ENCODE results near the gene UBE3C. TPM values are rescaled to one million over a fixed set of nuclear protein-coding genes. Genes with fewer than 3 reads are reported as not detected.

Gene UBE3C
- total RNA-seq, 1 donor from 2014 or later, result 65.3 TPM

DNA sequence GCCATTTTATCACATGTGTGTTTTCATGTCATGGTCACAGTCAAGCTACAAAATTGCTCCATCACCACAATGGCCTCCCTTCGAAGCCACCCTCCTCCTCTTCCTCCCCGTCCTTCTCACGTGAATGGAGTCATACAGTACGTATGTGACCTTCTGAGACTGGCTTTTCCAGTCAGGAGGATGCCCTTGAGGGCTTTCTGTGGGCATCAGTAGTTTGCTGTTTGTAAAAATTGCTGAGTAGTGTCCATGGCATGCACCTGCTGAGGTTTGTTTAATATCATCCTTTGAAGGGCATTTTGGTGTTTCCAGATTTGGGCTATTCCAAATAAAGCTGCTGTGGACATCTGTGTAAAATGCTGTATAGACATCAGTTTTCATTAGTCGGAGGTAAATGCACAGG, 5.9 kb upstream of the UBE3C start:
- no peak for DNase-seq
- Mint-ChIP-seq H3K36me3 (ENCODE audit: low read depth) (no peaks in the 10 kb centered on the region), H3K4me3 (no peak overlapping the region), H3K4me1 (peaks cover 3% of the 10 kb centered on the region), H3K9me3 (no peaks in the 10 kb centered on the region), H3K27me3 (peaks cover 19% of the 10 kb centered on the region), H3K27ac (no peak overlapping the region)
- no peak for ATAC-seq (ENCODE audit: low read depth)
- ChIA-PET CTCF (no interaction called here), POLR2A (no interaction called here)
- intact Hi-C loops (cut with micrococcal nuclease), result no loop called here
- TF ChIP-seq, protein P1, sequence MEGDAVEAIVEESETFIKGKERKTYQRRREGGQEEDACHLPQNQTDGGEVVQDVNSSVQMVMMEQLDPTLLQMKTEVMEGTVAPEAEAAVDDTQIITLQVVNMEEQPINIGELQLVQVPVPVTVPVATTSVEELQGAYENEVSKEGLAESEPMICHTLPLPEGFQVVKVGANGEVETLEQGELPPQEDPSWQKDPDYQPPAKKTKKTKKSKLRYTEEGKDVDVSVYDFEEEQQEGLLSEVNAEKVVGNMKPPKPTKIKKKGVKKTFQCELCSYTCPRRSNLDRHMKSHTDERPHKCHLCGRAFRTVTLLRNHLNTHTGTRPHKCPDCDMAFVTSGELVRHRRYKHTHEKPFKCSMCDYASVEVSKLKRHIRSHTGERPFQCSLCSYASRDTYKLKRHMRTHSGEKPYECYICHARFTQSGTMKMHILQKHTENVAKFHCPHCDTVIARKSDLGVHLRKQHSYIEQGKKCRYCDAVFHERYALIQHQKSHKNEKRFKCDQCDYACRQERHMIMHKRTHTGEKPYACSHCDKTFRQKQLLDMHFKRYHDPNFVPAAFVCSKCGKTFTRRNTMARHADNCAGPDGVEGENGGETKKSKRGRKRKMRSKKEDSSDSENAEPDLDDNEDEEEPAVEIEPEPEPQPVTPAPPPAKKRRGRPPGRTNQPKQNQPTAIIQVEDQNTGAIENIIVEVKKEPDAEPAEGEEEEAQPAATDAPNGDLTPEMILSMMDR (IDR thresholded peaks at IDR 0.05), result no peak

- Mint-ChIP-seq H3K9me3 (no peaks in the 10 kb centered on the region), H3K4me1 (peaks cover 3% of the 10 kb centered on the region), H3K27me3 (peaks cover 19% of the 10 kb centered on the region), H3K27ac (no peak overlapping the region), H3K4me3 (no peak overlapping the region), H3K36me3 (ENCODE audit: low read depth) (no peaks in the 10 kb centered on the region)
- POLR2A ChIA-PET, result no interaction called here
- DNase-seq, result no peak
- CTCF ChIA-PET, result no interaction called here
- intact Hi-C loops (cut with micrococcal nuclease), result no loop called here
- TF ChIP-seq, protein P1 (IDR thresholded peaks at IDR 0.05), result no peak
- no peak for ATAC-seq (ENCODE audit: low read depth)
These were observed 5.4 kb upstream of the UBE3C start for GRCh38 chr7:157133304-157133703.

DNA sequence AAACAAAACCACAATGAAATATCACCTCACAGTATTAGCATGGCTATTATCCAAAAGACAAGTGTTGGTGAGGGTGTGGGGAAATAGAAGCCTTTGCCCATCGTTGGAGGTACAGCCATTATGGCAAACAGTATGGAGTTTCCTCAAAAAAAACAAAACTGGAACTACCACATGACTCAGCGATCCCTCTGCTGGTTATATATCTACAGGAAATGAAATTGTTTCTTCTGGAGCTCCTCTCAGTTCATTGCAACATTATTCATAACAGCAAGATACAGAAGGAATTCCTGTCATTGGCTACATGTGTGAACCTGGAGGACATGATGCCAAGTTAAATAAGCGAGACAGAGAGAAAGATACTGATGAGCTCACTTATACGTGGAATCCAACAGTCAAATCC, 2.4 kb upstream of the UBE3C start:
- H3K27ac Mint-ChIP-seq, result no peak overlapping the region
- peak overlapping the region; percentile 21 for H3K4me3 Mint-ChIP-seq
- peaks cover 21% of the 10 kb centered on the region for H3K4me1 Mint-ChIP-seq
- no peak for ATAC-seq (ENCODE audit: low read depth)
- CTCF ChIA-PET, result no interaction called here
- TF ChIP-seq, protein P1 (IDR thresholded peaks at IDR 0.05), result no peak
- H3K9me3 Mint-ChIP-seq, result no peaks in the 10 kb centered on the region
- H3K36me3 Mint-ChIP-seq (ENCODE audit: low read depth), result peaks cover 14% of the 10 kb centered on the region
- no peak for DNase-seq
- H3K27me3 Mint-ChIP-seq, result peaks cover 5% of the 10 kb centered on the region
- intact Hi-C loops (cut with micrococcal nuclease), result loop anchor here (5.0 kb wide), 2 partner anchors 166 to 1929 kb away; no protein-coding TSS in a partner anchor
- POLR2A ChIA-PET, result no interaction called here

GRCh38 chr7:157138101-157138423, 664 bp upstream of the UBE3C start:
- intact Hi-C loops (cut with micrococcal nuclease), result loop anchor here (1.0 to 5.0 kb wide), 9 partner anchors 164 to 1931 kb away; partner anchors contain the start of genes DNAJB6, INSIG1, LMBR1 and NCAPG2
- CTCF ChIA-PET, result no interaction called here
- H3K36me3 Mint-ChIP-seq (ENCODE audit: low read depth), result peaks cover 28% of the 10 kb centered on the region
- DNase-seq (no peak), ATAC-seq (ENCODE audit: low read depth) (no peak)
- H3K4me1 Mint-ChIP-seq, result peaks cover 32% of the 10 kb centered on the region
- no peaks in the 10 kb centered on the region for H3K9me3 Mint-ChIP-seq
- peak overlapping the region; percentile 81 for H3K4me3 Mint-ChIP-seq
- POLR2A ChIA-PET, result interaction anchor here (0.6 kb wide), 1 partner anchor 11 kb away, joined by 3 read pairs; no protein-coding TSS in a partner anchor
- TF ChIP-seq, protein P1 (IDR thresholded peaks at IDR 0.05), result no peak
- peak overlapping the region; percentile 88 for H3K27ac Mint-ChIP-seq
- no peaks in the 10 kb centered on the region for H3K27me3 Mint-ChIP-seq

- Mint-ChIP-seq H3K27ac (peak overlapping the region; percentile 75), H3K9me3 (no peaks in the 10 kb centered on the region), H3K36me3 (ENCODE audit: low read depth) (peaks cover 36% of the 10 kb centered on the region), H3K4me3 (peak overlapping the region; percentile 77), H3K27me3 (no peaks in the 10 kb centered on the region), H3K4me1 (peaks cover 41% of the 10 kb centered on the region)
- ATAC-seq (ENCODE audit: low read depth) (peak; percentile 66), DNase-seq (no peak)
- TF ChIP-seq, protein P1 (IDR thresholded peaks at IDR 0.05), result no peak
- ChIA-PET POLR2A (interaction anchor here (0.6 to 0.8 kb wide), 2 partner anchors 231 to 1837 kb away, joined by 3 read pairs; no protein-coding TSS in a partner anchor), CTCF (no interaction called here)
- intact Hi-C loops (cut with micrococcal nuclease), result loop anchor here (2.0 to 5.0 kb wide), 8 partner anchors 163 to 1932 kb away; partner anchors contain the start of genes DNAJB6, INSIG1, NCAPG2 and NOM1
These were observed 534 bp downstream of the UBE3C start for GRCh38 chr7:157139111-157139809.

Data from activated B cell treated with CpG ODN at 0.5 μM for 24 hours (primary cell).